PC-3 (cell line): ENCODE data around the gene BACH1. TPM values are rescaled to one million over a fixed set of nuclear protein-coding genes. Genes with fewer than 3 reads are reported as not detected.

ENCODE experiments used
- ATAC-seq: fragments of 200-7000 bp; cut with Tn5 transposase; 2 replicates; pipeline ENCODE4 v1.9.1; 2020; ENCODE audit warnings: mild to moderate bottlenecking, moderate library complexity
- BruUV-seq: library from RNA; stranded (reverse); fragments of 400-500 nt; replicated peaks from 2 replicates; lab custom pipeline; 2021; lab: Mats Ljungman, UMichigan
- CTCF ChIA-PET: fragments of 300-600 bp; sonication (Branson Sonifier 250); formaldehyde crosslinking; loops from one replicate; lab custom pipeline; 2022; ENCODE audit warnings: antibody characterized with exemption; lab: Charles Lee
- POLR2A ChIA-PET: fragments of 300-600 bp; sonication (Branson Sonifier 250); formaldehyde crosslinking; loops from one replicate; lab custom pipeline; 2022; ENCODE audit warnings: antibody characterized with exemption; ENCODE audit not compliant: unreplicated experiment; lab: Charles Lee
- DNase-seq: peaks from one replicate; pipeline ENCODE4 v3.0.0-alpha.2; 2015
- H2AFZ ChIP-seq: fragments of 300-600 bp; sonication (generic); 2 replicates; pipeline ENCODE4 v1.6.0; 2016; ENCODE audit warnings: antibody characterized with exemption, low read length
- H3F3A ChIP-seq: fragments of 300-600 bp; sonication (generic); one replicate; pipeline ENCODE4 v1.6.0; 2017; ENCODE audit warnings: antibody characterized with exemption, low read length, control low read depth, mild to moderate bottlenecking; ENCODE audit not compliant: unreplicated experiment
- H3K27ac ChIP-seq: fragments of 300-600 bp; sonication (generic); 2 replicates; pipeline ENCODE4 v1.5.1; 2016; ENCODE audit warnings: mild to moderate bottlenecking, low read length
- H3K27me3 ChIP-seq: fragments of 300-600 bp; sonication (generic); 2 replicates; pipeline ENCODE4 v1.6.1; 2016; ENCODE audit warnings: low read length, mixed read lengths
- H3K36me3 ChIP-seq: fragments of 300-600 bp; sonication (generic); 2 replicates; pipeline ENCODE4 v1.6.1; 2016; ENCODE audit warnings: low read depth, mixed run types, low read length, mixed read lengths
- H3K4me1 ChIP-seq: fragments of 300-600 bp; sonication (generic); 2 replicates; pipeline ENCODE4 v1.5.1; 2016; ENCODE audit warnings: low read length; ENCODE audit not compliant: insufficient read depth
- H3K4me2 ChIP-seq: fragments of 300-600 bp; sonication (generic); 2 replicates; pipeline ENCODE4 v1.6.0; 2016; ENCODE audit warnings: low read length
- H3K4me3 ChIP-seq: fragments of 300-600 bp; sonication (generic); 2 replicates; pipeline ENCODE4 v1.5.1; 2016; ENCODE audit warnings: mild to moderate bottlenecking, low read length, mixed read lengths
- H3K79me2 ChIP-seq: fragments of 300-600 bp; sonication (generic); 2 replicates; pipeline ENCODE4 v1.6.1; 2017; ENCODE audit warnings: low read length, mixed read lengths
- H3K9ac ChIP-seq: fragments of 300-600 bp; sonication (generic); 2 replicates; pipeline ENCODE4 v1.6.0; 2016; ENCODE audit warnings: mild to moderate bottlenecking, low read length
- H3K9me2 ChIP-seq: fragments of 300-600 bp; sonication (generic); replicated peaks from 2 replicates; pipeline ENCODE4 v1.6.1; 2016; ENCODE audit warnings: mixed run types, low read length, mixed read lengths
- H3K9me3 ChIP-seq: fragments of 300-600 bp; sonication (generic); 2 replicates; pipeline ENCODE4 v1.6.1; 2016; ENCODE audit warnings: low read length, mixed read lengths
- H4K20me1 ChIP-seq: fragments of 300-600 bp; sonication (generic); 2 replicates; pipeline ENCODE4 v1.6.1; 2016; ENCODE audit warnings: low read length, mixed read lengths
- EZH2 ChIP-seq: fragments of 300-600 bp; sonication (generic); IDR thresholded peaks from one replicate; pipeline ENCODE4 v1.6.1; 2017; ENCODE audit warnings: antibody characterized with exemption, mild to moderate bottlenecking, low read length; ENCODE audit not compliant: unreplicated experiment
- EZH2phosphoT487 ChIP-seq: fragments of 300-600 bp; sonication (generic); IDR thresholded peaks from 2 replicates; pipeline ENCODE4 v1.6.1; 2018; ENCODE audit warnings: mild to moderate bottlenecking, antibody characterized with exemption, low read length, borderline replicate concordance
- intact Hi-C: fragments of 100-400 bp; cut with micrococcal nuclease; formaldehyde crosslinking; loops from 2 replicates; pipeline ENCODE4 v1.9.0; 2023
- total RNA-seq: library from RNA; depleted of rRNA; stranded (reverse); fragments of >200 nt; gene quantifications from 2 replicates; pipeline ENCODE4 v1.2.3, GENCODE V29; 2014
- TF ChIP-seq, protein P1 (sequence below): fragments of 300-600 bp; sonication (generic); conservative IDR thresholded peaks from 2 replicates; pipeline ENCODE4 v1.5.1; 2017; ENCODE audit warnings: antibody characterized with exemption, low read depth, mild to moderate bottlenecking, low read length

The BACH1 gene
- total RNA-seq, 1 experiment from 2014 or later = 17.2 TPM

DNA sequence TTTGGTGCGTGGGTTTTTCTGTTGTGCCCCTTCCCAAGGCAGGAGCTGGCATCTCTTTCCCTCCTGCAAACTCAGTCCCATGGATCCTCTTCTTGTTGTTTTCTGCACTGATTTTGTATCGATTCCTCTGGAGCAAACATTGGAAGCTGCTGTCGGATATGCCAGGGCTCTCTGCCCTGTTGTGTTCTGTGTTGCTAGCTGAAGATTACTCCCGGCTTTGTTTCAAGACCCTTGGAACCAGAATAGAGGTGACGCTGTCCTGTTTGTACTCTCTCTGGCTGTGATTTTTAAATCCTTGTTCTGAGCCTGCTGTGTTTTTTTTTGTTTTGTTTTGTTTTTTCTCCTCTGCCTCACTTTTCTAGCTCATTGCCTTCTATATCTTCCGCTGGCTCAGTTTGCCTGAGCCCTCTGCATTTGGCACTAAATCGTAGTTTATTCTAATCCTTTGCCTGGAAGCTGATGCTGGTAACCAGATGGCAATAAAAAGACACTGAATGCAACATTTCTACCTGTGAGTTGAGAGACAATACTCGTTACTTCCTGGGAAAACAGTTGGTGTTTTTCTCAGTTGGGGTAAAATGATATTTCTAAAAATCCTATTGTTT, 67.0 kb downstream of the BACH1 start:
- POLR2A ChIA-PET = no interaction called here

DNA sequence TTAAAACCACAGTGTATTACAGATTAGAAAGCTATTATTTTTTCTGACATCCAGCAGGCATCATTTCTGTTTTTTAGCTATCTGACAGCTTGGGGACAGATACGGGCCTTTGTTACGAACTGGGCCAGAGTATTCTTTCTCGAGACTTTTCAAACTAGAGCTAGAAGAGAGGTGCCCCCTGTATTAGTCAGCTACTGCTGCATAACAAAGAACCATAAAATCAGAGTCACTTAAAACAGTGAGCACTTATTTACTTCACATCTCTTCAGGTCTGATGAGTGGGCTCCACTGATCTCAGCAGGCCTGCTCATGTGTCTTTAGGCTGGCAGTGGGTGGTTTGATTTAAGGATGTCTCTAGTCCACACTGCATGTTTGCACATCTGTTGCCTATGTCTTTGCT, 67.8 kb downstream of the BACH1 start:
- H3K27ac ChIP-seq = no peak overlapping the region
- ATAC-seq (no peak), DNase-seq (no peak)
- H3K9me3 ChIP-seq = no peaks in the 10 kb centered on the region
- intact Hi-C loops = no loop called here
- ChIA-PET CTCF (no interaction called here), POLR2A (no interaction called here)
- H3K27me3 ChIP-seq = no peaks in the 10 kb centered on the region
- TF ChIP-seq, protein P1, sequence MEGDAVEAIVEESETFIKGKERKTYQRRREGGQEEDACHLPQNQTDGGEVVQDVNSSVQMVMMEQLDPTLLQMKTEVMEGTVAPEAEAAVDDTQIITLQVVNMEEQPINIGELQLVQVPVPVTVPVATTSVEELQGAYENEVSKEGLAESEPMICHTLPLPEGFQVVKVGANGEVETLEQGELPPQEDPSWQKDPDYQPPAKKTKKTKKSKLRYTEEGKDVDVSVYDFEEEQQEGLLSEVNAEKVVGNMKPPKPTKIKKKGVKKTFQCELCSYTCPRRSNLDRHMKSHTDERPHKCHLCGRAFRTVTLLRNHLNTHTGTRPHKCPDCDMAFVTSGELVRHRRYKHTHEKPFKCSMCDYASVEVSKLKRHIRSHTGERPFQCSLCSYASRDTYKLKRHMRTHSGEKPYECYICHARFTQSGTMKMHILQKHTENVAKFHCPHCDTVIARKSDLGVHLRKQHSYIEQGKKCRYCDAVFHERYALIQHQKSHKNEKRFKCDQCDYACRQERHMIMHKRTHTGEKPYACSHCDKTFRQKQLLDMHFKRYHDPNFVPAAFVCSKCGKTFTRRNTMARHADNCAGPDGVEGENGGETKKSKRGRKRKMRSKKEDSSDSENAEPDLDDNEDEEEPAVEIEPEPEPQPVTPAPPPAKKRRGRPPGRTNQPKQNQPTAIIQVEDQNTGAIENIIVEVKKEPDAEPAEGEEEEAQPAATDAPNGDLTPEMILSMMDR = no peak
- TF ChIP-seq EZH2phosphoT487 (no peak), EZH2 (no peak)
- H3K4me2 ChIP-seq = no peak overlapping the region
- H3K4me3 ChIP-seq = no peak overlapping the region
- H3K9me2 ChIP-seq = no peaks in the 10 kb centered on the region
- no peak overlapping the region for H2AFZ ChIP-seq
- H3K9ac ChIP-seq = no peak overlapping the region
- no peaks in the 10 kb centered on the region for H4K20me1 ChIP-seq
- BruUV-seq = no TSS peak
- H3K36me3 ChIP-seq = no peaks in the 10 kb centered on the region
- no peaks in the 10 kb centered on the region for H3K4me1 ChIP-seq
- no peaks in the 10 kb centered on the region for H3F3A ChIP-seq
- H3K79me2 ChIP-seq = no peaks in the 10 kb centered on the region

More for the DNA sequence above, 67.0 kb downstream of the BACH1 start:
- no peaks in the 10 kb centered on the region for H3K36me3 ChIP-seq
- no peak overlapping the region for H3K27ac ChIP-seq
- no peak for TF ChIP-seq EZH2
- no peak for TF ChIP-seq EZH2phosphoT487
- TF ChIP-seq, protein P1 = no peak
- H3K9me2 ChIP-seq = no peaks in the 10 kb centered on the region
- BruUV-seq = no TSS peak
- no peaks in the 10 kb centered on the region for H3K79me2 ChIP-seq
- no peak overlapping the region for H3K9ac ChIP-seq
- CTCF ChIA-PET = no interaction called here
- intact Hi-C loops = no loop called here
- H3K4me2 ChIP-seq = no peak overlapping the region
- H4K20me1 ChIP-seq = no peaks in the 10 kb centered on the region
- no peak for ATAC-seq
- H3F3A ChIP-seq = no peaks in the 10 kb centered on the region
- no peak overlapping the region for H3K4me3 ChIP-seq
- H3K4me1 ChIP-seq = peaks cover 5% of the 10 kb centered on the region
- H2AFZ ChIP-seq = no peak overlapping the region
- no peaks in the 10 kb centered on the region for H3K27me3 ChIP-seq
- no peak for DNase-seq
- no peaks in the 10 kb centered on the region for H3K9me3 ChIP-seq

DNA sequence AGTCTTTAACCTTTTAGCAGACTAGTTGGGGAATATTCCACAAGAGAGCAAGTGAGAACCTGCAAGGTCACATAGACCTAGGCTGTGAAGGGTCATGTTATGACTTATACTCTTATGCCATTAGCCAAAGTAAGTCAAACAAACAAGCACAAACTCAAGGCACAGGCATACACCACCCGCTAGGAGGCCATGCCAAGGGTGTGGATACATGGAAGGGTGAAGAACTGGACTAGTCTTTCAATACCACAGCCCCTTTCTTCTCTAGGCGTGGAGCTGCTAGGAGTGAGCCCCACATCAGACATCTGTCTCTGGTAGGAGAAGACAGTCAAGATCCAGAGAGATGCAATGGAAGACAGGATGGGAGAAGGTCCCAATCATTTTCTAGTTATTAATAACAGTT, 68.6 kb downstream of the BACH1 start:
- no peaks in the 10 kb centered on the region for H3K27me3 ChIP-seq
- no peak overlapping the region for H3K27ac ChIP-seq
- no peak for DNase-seq
- H3K36me3 ChIP-seq = no peaks in the 10 kb centered on the region
- CTCF ChIA-PET = no interaction called here
- POLR2A ChIA-PET = no interaction called here
- H3K79me2 ChIP-seq = no peaks in the 10 kb centered on the region
- no peak for ATAC-seq
- intact Hi-C loops = no loop called here
- no peaks in the 10 kb centered on the region for H3F3A ChIP-seq
- no peaks in the 10 kb centered on the region for H3K4me1 ChIP-seq
- no peak overlapping the region for H3K4me2 ChIP-seq
- no peaks in the 10 kb centered on the region for H4K20me1 ChIP-seq
- no TSS peak for BruUV-seq
- no peaks in the 10 kb centered on the region for H3K9me2 ChIP-seq
- no peaks in the 10 kb centered on the region for H3K9me3 ChIP-seq
- TF ChIP-seq EZH2 (no peak), EZH2phosphoT487 (no peak)
- TF ChIP-seq, protein P1 = no peak
- H2AFZ ChIP-seq = no peak overlapping the region
- no peak overlapping the region for H3K4me3 ChIP-seq
- H3K9ac ChIP-seq = no peak overlapping the region
